NCI-H2196 (cell line): Measurements from ENCODE around the gene EYS.
"Not testable (repeated sequence)": the region's sequence is repeated elsewhere in the genome, so short reads cannot be mapped to it uniquely, and the experiment has no call there.

Experiments
- DNase-seq: peaks from one replicate; lab custom pipeline; 2025; ENCODE audit not compliant: unreplicated experiment; lab: John Stamatoyannopoulos, UW

EYS gene

DNA sequence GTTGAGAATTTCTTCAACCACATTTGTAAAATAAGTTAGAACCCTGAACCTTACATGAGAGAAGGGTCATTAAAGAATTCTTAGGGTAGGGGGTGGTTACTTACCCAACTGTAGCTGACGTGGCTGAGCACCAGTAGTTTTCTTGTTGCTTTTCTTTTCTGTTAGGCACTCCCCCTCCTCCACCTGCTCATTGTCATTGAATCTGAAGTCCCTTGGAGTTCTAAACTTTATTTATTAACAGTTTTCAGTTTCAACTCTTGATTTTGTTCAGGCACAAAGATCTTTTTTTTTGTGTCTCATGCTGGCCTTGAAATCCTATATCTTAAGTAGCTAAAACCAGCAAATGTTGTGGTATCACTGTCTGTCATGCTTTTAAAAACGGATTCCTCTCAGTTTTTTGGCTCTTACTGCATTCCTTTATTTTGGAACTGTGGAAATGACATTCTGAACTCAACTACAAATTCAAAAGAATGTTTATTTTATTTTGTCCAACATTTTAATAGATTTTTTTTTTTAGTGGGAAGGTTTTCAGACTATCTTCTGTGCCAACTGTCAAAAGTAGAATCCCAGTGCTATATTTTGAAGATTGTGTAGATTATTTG is 1606.2 kb downstream of the EYS start:
- DNase-seq, result no peak

DNA sequence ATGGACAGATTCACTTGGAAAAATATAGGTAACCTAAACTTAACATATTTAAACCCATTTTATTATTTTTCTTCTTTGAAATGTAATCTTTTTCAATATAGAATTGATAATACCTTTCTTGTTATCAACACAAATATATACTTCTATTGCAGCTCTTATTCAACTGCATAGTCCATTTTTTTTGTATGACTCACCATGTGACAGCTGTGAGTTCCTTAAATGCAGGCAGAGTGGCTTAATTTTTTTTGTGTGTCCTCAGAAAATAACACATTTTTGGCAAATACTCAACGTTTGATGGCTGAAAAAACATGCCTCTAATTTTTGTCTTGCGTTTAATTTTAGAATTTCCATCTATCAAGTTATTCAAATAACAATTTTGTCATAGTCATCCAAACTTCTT is 1616.7 kb downstream of the EYS start:
- DNase-seq, result no peak

DNA sequence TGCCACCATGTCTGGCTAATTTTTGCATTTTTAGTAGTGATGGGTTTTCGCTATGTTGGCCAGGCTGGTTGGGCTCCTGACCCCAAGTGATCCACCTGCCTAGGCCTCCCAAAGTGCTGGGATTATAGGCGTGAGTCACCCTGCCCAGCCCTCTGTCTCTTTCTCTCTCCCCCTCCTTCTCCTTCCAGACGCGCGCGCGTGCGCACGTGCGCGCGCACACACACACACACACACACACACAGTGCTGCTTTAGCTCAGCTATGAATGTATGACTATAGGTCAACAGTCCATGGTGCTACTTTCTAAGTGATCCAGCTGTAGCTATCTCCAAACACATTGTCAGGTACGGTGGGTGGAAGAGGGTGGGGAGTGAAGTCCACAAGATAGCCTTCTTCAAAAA is 1621.9 kb downstream of the EYS start:
- DNase-seq, result no peak

DNA sequence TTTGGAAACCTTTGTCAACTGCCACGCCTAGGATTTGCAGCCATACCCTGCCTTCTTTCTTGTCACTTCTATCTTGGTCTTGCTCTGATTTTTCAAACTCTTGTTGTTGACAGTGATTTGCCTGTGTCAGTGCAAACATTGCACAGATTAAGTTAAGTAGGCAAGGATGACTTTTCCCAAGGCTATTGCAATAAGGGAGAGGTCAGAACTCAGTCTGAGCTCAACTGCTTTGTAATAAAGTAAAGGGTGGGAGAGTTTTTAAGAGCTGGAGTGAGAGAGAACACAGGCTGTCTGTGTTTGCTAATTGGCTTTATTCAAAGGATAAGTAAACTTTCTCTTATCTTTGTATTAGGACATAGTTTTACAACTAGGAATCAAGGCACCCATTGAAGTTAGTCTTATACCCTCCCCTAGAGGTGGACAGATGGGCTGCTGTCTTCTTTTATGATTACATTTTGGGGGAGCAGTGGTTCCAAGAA is 1622.8 kb downstream of the EYS start:
- no peak for DNase-seq

DNA sequence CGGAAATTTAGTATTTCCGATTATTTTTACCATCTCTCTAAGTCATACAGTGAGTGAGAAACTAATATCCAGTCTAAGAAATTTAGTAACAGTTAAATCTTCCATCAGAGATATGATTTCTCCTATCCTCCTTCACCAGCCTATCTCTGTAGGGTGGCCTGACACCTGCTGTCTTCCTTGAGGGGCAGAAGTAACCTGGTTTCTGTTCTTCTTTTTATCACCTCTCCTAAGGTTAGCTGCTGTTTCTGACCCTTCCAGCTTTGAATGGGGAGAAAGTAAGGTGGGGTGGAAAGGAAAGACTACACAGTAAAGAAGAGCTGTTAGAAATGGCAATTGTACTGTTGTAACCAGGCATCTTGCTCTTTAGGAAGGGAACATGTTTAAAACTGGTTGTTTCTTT is 1623.8 kb downstream of the EYS start:
- DNase-seq, result no peak

DNA sequence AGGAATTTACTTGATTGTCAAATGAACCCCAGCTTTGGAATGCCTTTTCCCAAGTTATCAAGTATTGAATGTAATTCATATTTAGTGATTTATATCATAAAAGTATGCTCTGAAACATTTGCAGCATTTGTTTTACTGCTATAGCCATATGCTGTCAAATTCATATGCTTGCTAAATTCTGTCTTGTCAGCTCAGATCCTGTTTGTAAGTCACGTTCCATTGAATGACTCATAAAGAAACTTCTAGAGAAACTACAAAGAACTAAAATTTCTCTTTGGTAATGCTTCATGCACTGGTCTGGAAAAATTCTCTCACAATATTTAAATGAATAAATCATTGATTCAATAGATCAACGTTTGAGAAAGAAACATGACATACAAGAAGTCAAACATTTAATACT is 1625.6 kb downstream of the EYS start:
- DNase-seq, result no peak

DNA sequence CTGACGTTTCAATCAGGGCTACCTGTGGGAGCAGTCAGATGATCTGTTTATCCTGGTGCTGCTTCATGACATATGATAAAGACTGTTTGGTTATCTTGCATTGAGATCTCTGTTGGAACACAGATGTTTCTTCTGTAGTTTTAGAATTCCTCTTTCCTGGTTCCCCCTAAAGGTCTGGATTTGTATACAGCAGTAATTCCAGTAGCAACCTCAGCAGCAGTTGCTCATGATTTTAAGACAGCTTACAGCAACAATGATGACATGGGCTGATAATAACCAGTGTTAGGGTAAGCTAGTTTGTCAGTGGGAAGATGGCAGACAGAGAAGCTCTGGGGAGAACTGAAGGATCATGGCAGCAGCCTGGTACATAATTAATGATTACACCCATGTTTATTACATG is 1632.0 kb downstream of the EYS start:
- no peak for DNase-seq

DNA sequence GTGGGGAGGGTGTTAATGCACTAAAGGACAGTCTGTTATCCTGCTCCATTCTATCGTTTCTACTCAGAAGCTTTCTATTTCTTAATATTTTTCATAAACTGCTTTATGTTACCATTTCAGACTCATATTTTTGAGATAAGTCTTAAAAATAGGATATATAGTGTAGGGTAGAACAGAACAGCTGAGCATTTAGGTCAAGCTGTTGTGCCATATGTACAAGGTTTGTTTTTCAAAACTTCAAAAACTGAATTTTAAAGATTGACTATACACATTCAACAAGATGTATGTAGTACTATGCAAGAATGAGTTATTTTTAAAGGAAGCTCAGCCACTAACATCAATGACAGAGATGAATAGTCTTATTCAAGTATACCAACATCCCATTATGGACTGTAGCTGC is 1634.3 kb downstream of the EYS start:
- no peak for DNase-seq

DNA sequence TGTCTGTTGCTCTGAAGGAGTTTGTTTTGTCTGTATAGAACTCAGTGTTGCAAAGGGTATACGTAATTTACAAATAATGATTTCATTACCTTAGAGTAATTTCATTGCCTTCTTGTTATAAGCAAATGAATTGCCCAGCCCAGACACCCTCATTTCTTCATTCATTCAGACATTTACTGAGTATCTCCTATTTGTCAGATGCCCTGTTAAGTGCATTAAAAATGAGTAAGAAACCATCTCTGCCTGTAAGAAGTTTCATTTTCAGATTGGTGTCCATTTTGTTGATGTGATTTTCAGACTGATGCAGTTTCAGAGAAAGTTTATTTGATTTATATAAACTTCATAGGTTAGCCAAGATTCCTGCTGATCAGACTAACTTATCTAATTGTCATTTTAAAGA is 1642.1 kb downstream of the EYS start:
- DNase-seq, result no peak

DNA sequence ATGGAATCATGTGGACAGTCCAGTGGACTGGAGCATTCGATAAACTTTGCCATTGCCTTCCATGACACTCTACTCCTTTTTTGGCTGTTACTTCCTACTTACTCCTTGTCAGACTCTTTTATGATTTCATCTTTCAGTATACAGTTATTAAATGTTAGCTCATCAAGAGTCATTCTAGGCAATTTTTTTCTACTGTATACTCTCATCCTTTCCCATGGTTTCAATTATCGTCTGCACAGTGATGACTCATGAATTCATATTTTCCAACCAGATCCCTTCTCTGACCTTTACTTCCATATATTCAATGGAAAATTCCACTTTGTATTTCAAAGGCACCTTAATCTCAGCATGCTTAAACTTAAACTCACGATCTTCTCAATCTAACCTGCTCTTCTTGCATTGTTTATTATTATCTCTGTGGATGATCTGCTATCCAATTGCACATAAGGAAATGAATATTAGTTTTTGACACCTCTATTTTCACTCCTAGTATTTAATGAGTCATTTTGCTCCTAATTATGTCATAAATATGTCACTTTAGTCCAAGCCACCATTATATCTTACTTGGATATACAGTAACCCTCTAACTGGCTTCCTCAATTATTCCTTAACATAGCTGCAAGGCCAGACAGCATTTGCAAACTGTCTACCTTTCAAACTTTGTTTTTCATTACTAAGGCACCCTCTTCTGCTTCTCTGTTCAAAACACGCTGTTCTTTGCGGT is 1643.9 kb downstream of the EYS start:
- DNase-seq, result no peak

DNA sequence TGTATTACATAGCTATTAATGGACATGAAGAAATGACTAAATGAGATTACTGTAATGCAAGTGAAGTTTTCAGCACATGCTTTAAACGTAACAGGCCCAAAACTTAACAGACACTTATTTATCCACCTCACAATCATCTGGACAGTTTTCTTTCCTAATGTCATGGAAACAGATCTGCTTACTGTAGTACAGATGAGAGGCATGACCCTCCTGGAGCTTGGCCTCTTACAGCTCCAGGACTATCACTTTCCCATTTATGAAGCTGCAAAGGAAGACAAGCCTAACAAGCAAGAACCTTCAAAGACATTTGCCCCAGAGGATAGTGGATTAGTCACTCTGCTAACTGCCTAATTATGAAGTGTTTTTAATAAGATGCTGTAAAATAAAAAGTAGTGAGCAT is 1652.2 kb downstream of the EYS start:
- no peak for DNase-seq

DNA sequence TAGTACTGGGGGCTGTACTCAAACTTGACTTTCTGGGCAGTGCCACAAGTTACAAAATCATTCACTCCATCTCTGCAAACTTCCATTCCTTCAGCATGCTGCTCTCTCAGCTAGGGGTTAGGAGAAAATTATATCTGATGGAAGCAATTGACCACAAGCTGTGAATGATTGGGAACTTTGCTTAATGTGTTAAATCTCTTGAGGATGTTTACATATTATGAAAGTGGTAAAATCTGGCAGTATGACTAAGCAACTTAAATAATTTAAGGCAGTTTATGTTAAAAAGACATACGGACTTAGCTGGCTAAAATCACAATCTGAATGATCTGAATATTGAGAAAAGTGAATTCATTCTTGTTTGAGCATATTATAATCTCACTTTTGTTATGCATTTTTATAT is 1656.4 kb downstream of the EYS start:
- no peak for DNase-seq

DNA sequence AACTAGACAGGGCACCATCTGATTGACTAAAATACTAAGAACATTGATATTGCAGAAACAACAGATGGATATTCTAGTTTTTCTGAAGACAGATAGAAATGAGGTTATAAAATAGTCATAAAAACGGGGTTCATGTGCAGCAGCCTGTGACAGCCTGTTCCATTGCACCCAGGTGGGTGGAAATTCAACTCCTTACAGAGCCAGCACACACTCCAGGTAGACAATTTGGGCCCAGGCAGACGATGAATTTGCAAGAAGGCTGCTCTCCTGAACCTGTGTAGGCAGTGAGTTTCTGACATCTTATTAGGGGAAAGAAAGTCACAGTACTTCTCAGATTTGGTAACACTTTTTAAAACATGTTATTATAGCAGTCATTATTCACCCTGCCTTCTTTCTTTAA is 1657.3 kb downstream of the EYS start:
- no peak for DNase-seq

DNA sequence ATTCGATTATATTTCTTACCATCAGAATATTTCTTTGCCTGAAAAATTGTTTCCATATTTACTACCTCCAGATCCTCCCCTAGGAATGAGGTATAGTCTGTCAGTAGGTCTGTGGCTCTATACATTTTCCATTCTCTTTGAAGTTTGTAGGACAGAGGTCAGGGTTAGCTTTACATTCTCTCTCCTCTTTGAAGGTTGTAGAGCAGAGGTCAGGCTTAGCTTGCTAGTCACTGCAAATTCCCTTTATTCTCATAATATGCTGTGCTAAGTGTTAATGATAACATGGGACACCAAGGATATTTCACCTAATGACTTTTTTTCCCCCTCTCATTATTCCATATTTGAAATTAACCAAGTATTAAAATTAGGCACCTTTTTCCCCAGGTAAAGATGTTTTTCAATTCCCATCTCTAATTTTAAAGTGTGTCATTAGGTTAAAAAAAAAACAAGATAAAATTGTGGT is 1660.2 kb downstream of the EYS start:
- DNase-seq, result no peak

DNA sequence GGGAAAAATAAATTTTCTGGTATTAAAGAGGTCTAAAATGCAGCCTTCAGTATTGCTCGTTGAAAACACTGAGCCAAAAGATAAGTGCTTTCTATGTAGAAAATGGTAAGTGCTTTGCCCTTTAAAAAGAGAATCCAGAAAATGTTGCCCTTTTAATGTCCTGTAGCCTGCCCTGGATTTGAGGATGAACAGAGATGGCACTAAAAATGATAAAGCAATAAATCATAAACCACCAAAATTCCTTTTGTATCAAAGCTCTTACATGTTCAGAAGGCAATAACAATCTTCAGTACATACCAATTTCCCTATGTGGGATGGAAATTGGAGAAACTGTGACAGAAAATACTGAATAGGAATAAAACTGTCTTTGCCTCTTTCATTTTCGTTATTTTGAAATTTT is 1665.7 kb downstream of the EYS start:
- DNase-seq, result no peak

DNA sequence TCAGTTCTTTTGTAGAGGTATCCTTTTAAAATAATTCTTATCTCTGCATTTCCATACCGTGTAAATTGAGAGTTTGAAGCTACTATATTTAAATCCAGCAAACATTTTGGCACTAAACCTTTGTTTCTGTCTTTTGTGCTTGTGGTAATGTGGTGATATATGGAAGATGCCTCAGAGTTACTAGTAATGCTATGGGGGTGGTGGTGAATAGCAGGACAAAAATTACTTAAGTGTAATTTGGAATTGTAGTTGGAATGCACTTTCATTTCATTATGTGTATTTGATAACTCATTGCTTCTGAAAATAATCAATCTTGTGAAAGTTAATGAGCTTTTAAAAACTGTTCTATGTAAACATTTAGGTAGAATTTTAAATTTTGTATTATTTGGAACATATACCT is 1666.9 kb downstream of the EYS start:
- no peak for DNase-seq

DNA sequence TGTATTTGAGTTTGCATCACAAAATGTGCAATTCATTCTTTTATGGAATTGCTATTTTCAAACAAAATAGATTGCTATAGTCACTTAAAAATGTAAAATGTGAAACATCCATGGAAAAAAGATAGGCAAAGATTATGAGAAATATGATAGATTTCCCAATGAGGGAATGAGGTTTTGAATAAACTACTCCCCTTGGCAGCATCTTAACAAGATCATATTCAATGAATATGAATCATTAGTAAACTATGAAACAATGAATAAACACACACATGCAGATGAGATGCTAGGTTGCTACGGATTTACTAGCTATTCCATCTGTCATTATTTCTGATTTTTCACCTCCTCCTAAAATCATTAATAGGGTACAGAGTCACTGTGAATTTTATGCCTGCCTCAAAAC is 1669.6 kb downstream of the EYS start:
- no peak for DNase-seq

DNA sequence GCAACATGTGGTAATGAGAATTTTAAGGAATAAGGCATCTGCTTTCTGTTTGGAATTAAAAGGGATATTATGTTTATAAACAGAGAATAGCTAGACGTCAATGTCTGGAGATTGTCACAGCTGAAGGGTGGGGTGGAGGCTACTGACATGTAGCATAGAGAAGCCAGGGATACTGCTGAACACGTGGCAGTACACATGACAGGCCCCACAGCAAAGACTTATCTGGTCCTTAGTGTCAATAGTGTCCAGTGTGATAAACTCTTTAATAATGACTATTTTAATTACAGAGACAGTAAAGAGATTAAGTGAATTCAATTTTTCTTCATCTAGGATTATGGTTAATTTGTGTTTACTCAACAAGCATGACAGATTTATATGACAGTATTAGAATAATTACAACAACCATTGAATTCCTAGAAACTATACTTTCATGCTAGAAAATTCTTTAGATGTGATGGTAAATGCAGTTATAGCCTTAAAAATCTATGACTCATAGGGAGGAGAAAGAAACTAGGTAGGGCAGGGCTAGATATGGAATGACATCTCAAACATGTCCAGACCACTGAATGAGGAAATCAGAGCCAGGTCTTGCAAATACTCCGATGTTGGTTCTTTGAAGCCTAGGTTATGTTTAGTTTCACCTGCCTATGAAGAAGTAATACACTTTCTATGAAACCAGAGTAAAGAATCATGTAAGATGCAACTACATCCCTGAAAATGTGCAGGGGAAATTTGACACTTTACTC is 1671.9 kb downstream of the EYS start:
- no peak for DNase-seq

DNA sequence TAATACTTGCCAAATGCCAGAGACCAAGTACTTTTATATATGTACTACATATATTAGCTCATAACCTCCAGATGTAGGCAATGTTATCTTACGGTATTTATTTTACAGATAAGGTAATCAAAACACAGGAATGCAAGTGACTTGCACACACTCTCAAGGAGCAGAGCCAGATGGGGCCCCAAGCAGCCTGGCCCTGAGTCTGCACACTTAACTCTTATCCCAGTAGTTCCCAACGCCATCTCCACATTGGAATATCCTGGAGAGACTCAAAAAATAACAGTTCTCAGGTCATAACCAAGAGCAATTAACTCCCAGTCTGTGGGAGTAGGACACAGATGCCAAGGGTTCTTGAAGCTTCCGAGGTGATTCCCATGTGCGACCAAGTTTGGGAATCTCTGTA is 1672.7 kb downstream of the EYS start:
- DNase-seq, result no peak

DNA sequence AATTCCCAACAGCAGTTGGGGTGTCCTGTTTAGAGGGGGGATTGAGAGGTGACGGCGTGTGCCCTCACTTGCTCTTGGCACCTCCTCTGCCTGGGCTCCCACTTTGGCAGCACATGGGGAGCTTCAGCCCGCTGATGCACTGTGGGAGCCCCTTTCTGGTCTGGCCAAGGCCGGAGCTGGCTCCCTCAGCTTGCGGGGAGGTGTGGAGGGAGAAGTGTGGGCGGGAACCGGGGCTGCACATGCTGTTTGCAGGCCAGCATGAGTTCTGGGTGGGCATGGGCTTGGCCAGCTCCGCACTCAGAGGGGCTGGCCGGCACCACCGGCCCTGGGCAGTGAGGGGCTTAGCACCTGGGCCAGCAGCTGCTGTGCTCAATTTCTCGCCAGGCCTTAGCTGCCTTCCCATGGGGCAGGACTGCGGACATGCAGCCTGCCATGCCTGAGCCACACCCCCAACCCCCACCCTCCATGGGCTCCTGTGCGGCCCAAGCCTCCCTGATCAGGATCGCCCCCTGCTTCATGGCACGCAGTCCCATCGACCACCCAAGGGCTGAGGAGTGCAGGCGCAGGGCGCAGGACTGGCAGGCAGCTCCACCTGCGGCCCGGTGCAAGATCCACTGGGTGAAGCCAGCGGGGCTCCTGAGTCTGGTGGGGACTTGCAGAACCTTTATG is 1675.9 kb downstream of the EYS start:
- not testable (repeated sequence) for DNase-seq

DNA sequence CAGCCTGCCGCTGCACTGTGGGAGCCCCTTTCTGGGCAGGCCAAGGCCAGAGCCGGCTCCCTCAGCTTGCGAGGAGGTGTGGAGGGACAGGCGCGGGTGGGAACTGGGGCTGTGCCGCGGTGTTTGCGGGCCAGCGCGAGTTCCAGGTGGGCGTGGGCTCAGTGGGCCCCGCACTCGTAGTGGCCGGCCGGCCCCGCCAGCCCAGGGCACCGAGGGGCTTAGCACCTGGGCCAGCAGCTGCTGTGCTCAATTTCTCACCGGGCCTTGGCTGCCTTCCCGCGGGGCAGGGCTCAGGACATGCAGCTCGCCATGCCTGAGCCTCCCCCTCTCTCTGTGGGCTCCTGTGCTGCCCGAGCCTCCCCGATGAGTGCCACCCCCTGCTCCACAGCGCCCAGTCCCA is 1683.3 kb downstream of the EYS start:
- no peak for DNase-seq

DNA sequence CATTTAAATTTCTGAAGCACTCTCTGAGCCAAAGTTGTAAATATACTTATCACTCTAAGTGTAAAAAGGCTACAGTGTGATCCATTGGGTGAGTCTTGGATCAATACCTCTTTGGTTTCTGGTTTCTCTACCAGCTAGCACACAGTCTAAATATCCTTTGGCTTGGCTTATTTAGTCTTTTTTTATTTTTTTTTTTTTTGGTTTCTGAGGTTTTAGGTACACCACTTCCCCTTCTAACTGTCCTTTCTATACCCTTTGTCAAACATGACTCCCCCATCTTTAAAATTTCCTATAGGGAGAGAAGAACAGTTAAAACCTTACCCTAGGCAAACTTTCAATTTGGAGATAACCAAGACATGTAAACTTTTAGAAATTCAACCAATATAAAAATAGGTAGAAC is 1692.4 kb downstream of the EYS start:
- no peak for DNase-seq
